HCT116 (cell line): Measurements from ENCODE around the gene TRNP1. TPM values are rescaled to one million over a fixed set of nuclear protein-coding genes. Genes with fewer than 3 reads are reported as not detected.

ENCODE experiments used
- ATAC-seq: fragments of 200-7000 bp; cut with Tn5 transposase; 2 replicates; pipeline ENCODE4 v1.9.1; 2020; ENCODE audit warnings: mild to moderate bottlenecking, moderate library complexity
- BruUV-seq: library from RNA; stranded (reverse); fragments of 400-500 nt; replicated peaks from 2 replicates; lab custom pipeline; 2021; lab: Mats Ljungman, UMichigan
- CTCF ChIA-PET: fragments of 300-600 bp; sonication (Branson Sonifier 250); formaldehyde crosslinking; loops from one replicate; lab custom pipeline; 2021; ENCODE audit warnings: antibody characterized with exemption; lab: Charles Lee
- POLR2A ChIA-PET: fragments of 300-600, 350-600 bp; sonication (Branson Sonifier 250); formaldehyde crosslinking; loops from one replicate; lab custom pipeline; 2021; ENCODE audit warnings: antibody characterized with exemption; lab: Charles Lee
- RAD21 ChIA-PET, 2 experiments: fragments of 300-600 bp; sonication (Branson Sonifier 250); formaldehyde crosslinking; loops; one replicate each; lab custom pipeline; 2023; ENCODE audit warnings: low total read pairs in 2 of 2; ENCODE audit not compliant: uncharacterized antibody in 2 of 2, unreplicated experiment in 2 of 2, low non-redundant PET in 1 of 2; lab: Charles Lee
- DNase-seq: peaks from one replicate; pipeline ENCODE4 v3.0.0-alpha.2; 2010; ENCODE audit warnings: low read depth, low spot score
- H2AFZ ChIP-seq: fragments of 200-600 bp; shearing (Covaris generic), sonication (generic); 2 replicates; pipeline ENCODE4 v1.6.1; 2017; ENCODE audit warnings: low read depth, mixed run types, mixed read lengths, antibody characterized with exemption, low read length; ENCODE audit not compliant: poor library complexity, severe bottlenecking
- H3K27ac ChIP-seq: 2 replicates; pipeline ENCODE4 v1.5.1; 2012; ENCODE audit warnings: low read depth, low read length
- H3K27me3 ChIP-seq: fragments of 200-600 bp; sonication (generic); 2 replicates; pipeline ENCODE4 v1.6.1; 2016; ENCODE audit warnings: mixed run types, low read length, mixed read lengths; ENCODE audit not compliant: insufficient read depth
- H3K36me3 ChIP-seq, 2 experiments: fragments of 200-500 bp in 1 of 2; fragments of 200-600 bp in 1 of 2; sonication (Bioruptor generic) in 1 of 2; sonication (generic) in 1 of 2; 2 replicates each; pipeline versions ENCODE4 v1.5.1 to v1.6.1; 2014 to 2016; ENCODE audit warnings: low read length in 2 of 2, inconsistent platforms in 1 of 2, mixed read lengths in 1 of 2, mixed run types in 1 of 2; ENCODE audit not compliant: insufficient read depth in 2 of 2, control insufficient read depth in 1 of 2
- H3K4me1 ChIP-seq, 2 experiments: fragments of 200-600 bp in 1 of 2; sonication (generic) in 1 of 2; 2 replicates each; pipeline versions ENCODE4 v1.5.1 to v1.6.1; 2012 to 2017; ENCODE audit warnings: low read length in 2 of 2, inconsistent platforms in 1 of 2, mild to moderate bottlenecking in 1 of 2, mixed read lengths in 1 of 2, mixed run types in 1 of 2, moderate library complexity in 1 of 2; ENCODE audit not compliant: insufficient read depth in 2 of 2, control insufficient read depth in 1 of 2
- H3K4me2 ChIP-seq: fragments of 200-600 bp; sonication (generic); 2 replicates; pipeline ENCODE4 v1.6.1; 2017; ENCODE audit warnings: mixed run types, low read length, mixed read lengths
- H3K4me3 ChIP-seq, 2 experiments: fragments of 200-600 bp in 1 of 2; sonication (generic) in 1 of 2; replicated peaks in 1 of 2; 2 replicates each; pipeline ENCODE4 v1.5.1; 2011 to 2016; ENCODE audit warnings: low read length in 2 of 2, control low read depth in 1 of 2, low read depth in 1 of 2, mild to moderate bottlenecking in 1 of 2, mixed read lengths in 1 of 2, mixed run types in 1 of 2
- H3K79me2 ChIP-seq: fragments of 200-600 bp; sonication (generic); 2 replicates; pipeline ENCODE4 v1.6.1; 2017; ENCODE audit warnings: mild to moderate bottlenecking, mixed run types, low read length, moderate library complexity, mixed read lengths; ENCODE audit not compliant: insufficient read depth
- H3K9ac ChIP-seq: fragments of 200-600 bp; sonication (generic); 2 replicates; pipeline ENCODE4 v1.6.1; 2016; ENCODE audit warnings: low read length, mixed read lengths
- H3K9me2 ChIP-seq: fragments of 200-600 bp; sonication (generic), shearing (Covaris generic); 2 replicates; pipeline ENCODE4 v1.6.1; 2017; ENCODE audit warnings: mixed run types, mild to moderate bottlenecking, moderate library complexity; ENCODE audit not compliant: insufficient read depth
- H3K9me3 ChIP-seq, 2 experiments: fragments of 200-500 bp in 1 of 2; fragments of 200-600 bp in 1 of 2; sonication (Bioruptor generic) in 1 of 2; sonication (generic) in 1 of 2; 2 replicates each; pipeline ENCODE4 v1.6.1; 2014 to 2017; ENCODE audit warnings: low read length in 2 of 2, mixed read lengths in 2 of 2, inconsistent platforms in 1 of 2, low read depth in 1 of 2, mild to moderate bottlenecking in 1 of 2, mixed run types in 1 of 2, moderate library complexity in 1 of 2; ENCODE audit not compliant: control insufficient read depth in 1 of 2, insufficient read depth in 1 of 2
- H4K20me1 ChIP-seq: fragments of 200-600 bp; sonication (generic), shearing (Covaris generic); 2 replicates; pipeline ENCODE4 v1.6.1; 2017; ENCODE audit warnings: mixed run types, mild to moderate bottlenecking, moderate library complexity; ENCODE audit not compliant: insufficient read depth
- ATF3 ChIP-seq: IDR thresholded peaks from 2 replicates; pipeline ENCODE4 v1.6.1; 2012
- CEBPB ChIP-seq: IDR thresholded peaks from 2 replicates; pipeline ENCODE4 v1.6.1; 2012; ENCODE audit warnings: low read depth
- EZH2phosphoT487 ChIP-seq: fragments of 200-600 bp; IDR thresholded peaks from 2 replicates; pipeline ENCODE4 v1.6.1; 2018; ENCODE audit warnings: antibody characterized with exemption, borderline replicate concordance
- MAX ChIP-seq: IDR thresholded peaks from 2 replicates; pipeline ENCODE4 v1.6.1; 2012
- POLR2A ChIP-seq: IDR thresholded peaks from 2 replicates; pipeline ENCODE4 v1.7.0; 2011; ENCODE audit warnings: borderline replicate concordance; ENCODE audit not compliant: insufficient read depth, insufficient read length; ENCODE audit errors: extremely low read depth
- SRF ChIP-seq: IDR thresholded peaks from 2 replicates; pipeline ENCODE4 v1.6.1; 2012; ENCODE audit warnings: low read depth
- TCF7L2 ChIP-seq: IDR thresholded peaks from 2 replicates; pipeline ENCODE4 v1.7.0; 2011; ENCODE audit warnings: borderline replicate concordance, inconsistent platforms; ENCODE audit not compliant: insufficient read depth, insufficient read length; ENCODE audit errors: extremely low read depth
- YY1 ChIP-seq: IDR thresholded peaks from 2 replicates; pipeline ENCODE4 v1.6.1; 2011; ENCODE audit warnings: low read length, low read depth, moderate library complexity, mild to moderate bottlenecking; ENCODE audit not compliant: insufficient replicate concordance; ENCODE audit errors: extremely low read depth
- ZFX ChIP-seq: fragments of 450-650 bp; IDR thresholded peaks from 2 replicates; pipeline ENCODE4 v1.6.1; 2017
- ZNF274 ChIP-seq: fragments of 200-500 bp; sonication (Bioruptor generic); IDR thresholded peaks from 2 replicates; pipeline ENCODE4 v1.6.1; 2014; ENCODE audit warnings: mild to moderate bottlenecking, low read depth, low read length, inconsistent platforms
- intact Hi-C: fragments of 100-400 bp; cut with micrococcal nuclease; formaldehyde crosslinking; loops from 2 replicates; pipeline ENCODE4 v1.10.0; 2022
- total RNA-seq: library from RNA; stranded (reverse); gene quantifications from one replicate; pipeline ENCODE4 v1.2.1, GENCODE V29; 2021; ENCODE audit not compliant: unreplicated experiment
- TF ChIP-seq, protein P1 (sequence below): IDR thresholded peaks from 2 replicates; pipeline ENCODE4 v1.6.1; 2012; ENCODE audit warnings: low read depth
- TF ChIP-seq, protein P2 (sequence below), 3 experiments: fragments of 200-600 bp in 1 of 3; sonication (generic) in 1 of 3; IDR thresholded peaks in 2 of 3; conservative IDR thresholded peaks in 1 of 3; 2 replicates each; pipeline ENCODE4 v1.5.1; 2012 to 2017; ENCODE audit warnings: low read depth in 2 of 3, low read length in 2 of 3, antibody characterized with exemption in 1 of 3, borderline replicate concordance in 1 of 3, control low read depth in 1 of 3, mild to moderate bottlenecking in 1 of 3, mixed read lengths in 1 of 3, mixed run types in 1 of 3, moderate library complexity in 1 of 3; ENCODE audit not compliant: insufficient read depth in 1 of 3

The TRNP1 gene
- total RNA-seq, 1 experiment from 2014 or later: 76.9 TPM

GRCh38 chr1:26953374-26953773 lies 40.1 kb upstream of the TRNP1 start:
- Histone ChIP-seq H3K4me3 (no peak overlapping the region), H3K9me2 (no peaks in the 10 kb centered on the region), H3K27me3 (no peaks in the 10 kb centered on the region), H3K9ac (no peak overlapping the region), H3K36me3 (peaks cover 5 to 16% of the 10 kb centered on the region in 2 experiments; a peak in 2 of 4 replicates), H3K4me2 (no peak overlapping the region), H3K4me1 (peaks cover 9 to 20% of the 10 kb centered on the region in 2 experiments), H3K9me3 (no peaks in the 10 kb centered on the region), H4K20me1 (no peaks in the 10 kb centered on the region), H3K27ac (no peak overlapping the region), H2AFZ (no peak overlapping the region), H3K79me2 (peaks cover 13% of the 10 kb centered on the region)
- no peak for TF ChIP-seq CEBPB
- no peak for TF ChIP-seq SRF
- TF ChIP-seq POLR2A: no peak
- TF ChIP-seq MAX: no peak
- no peak for TF ChIP-seq EZH2phosphoT487
- TF ChIP-seq ZFX: no peak
- TF ChIP-seq, protein P1, sequence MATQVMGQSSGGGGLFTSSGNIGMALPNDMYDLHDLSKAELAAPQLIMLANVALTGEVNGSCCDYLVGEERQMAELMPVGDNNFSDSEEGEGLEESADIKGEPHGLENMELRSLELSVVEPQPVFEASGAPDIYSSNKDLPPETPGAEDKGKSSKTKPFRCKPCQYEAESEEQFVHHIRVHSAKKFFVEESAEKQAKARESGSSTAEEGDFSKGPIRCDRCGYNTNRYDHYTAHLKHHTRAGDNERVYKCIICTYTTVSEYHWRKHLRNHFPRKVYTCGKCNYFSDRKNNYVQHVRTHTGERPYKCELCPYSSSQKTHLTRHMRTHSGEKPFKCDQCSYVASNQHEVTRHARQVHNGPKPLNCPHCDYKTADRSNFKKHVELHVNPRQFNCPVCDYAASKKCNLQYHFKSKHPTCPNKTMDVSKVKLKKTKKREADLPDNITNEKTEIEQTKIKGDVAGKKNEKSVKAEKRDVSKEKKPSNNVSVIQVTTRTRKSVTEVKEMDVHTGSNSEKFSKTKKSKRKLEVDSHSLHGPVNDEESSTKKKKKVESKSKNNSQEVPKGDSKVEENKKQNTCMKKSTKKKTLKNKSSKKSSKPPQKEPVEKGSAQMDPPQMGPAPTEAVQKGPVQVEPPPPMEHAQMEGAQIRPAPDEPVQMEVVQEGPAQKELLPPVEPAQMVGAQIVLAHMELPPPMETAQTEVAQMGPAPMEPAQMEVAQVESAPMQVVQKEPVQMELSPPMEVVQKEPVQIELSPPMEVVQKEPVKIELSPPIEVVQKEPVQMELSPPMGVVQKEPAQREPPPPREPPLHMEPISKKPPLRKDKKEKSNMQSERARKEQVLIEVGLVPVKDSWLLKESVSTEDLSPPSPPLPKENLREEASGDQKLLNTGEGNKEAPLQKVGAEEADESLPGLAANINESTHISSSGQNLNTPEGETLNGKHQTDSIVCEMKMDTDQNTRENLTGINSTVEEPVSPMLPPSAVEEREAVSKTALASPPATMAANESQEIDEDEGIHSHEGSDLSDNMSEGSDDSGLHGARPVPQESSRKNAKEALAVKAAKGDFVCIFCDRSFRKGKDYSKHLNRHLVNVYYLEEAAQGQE: no peak
- no peak for TF ChIP-seq ATF3
- TF ChIP-seq, protein P2, sequence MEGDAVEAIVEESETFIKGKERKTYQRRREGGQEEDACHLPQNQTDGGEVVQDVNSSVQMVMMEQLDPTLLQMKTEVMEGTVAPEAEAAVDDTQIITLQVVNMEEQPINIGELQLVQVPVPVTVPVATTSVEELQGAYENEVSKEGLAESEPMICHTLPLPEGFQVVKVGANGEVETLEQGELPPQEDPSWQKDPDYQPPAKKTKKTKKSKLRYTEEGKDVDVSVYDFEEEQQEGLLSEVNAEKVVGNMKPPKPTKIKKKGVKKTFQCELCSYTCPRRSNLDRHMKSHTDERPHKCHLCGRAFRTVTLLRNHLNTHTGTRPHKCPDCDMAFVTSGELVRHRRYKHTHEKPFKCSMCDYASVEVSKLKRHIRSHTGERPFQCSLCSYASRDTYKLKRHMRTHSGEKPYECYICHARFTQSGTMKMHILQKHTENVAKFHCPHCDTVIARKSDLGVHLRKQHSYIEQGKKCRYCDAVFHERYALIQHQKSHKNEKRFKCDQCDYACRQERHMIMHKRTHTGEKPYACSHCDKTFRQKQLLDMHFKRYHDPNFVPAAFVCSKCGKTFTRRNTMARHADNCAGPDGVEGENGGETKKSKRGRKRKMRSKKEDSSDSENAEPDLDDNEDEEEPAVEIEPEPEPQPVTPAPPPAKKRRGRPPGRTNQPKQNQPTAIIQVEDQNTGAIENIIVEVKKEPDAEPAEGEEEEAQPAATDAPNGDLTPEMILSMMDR (IDR thresholded peaks at IDR 0.05 in 2 of 3, conservative IDR thresholded peaks at IDR 0.05 in 1 of 3; ENCODE audit: borderline replicate concordance in 1 of 3, insufficient read depth in 1 of 3, low read depth in 2 of 3, low read length in 2 of 3): no peak
- TF ChIP-seq TCF7L2: no peak
- no peak for TF ChIP-seq ZNF274
- TF ChIP-seq YY1: no peak
- ChIA-PET CTCF (no interaction called here), POLR2A (no interaction called here), RAD21 (no interaction called here)
- DNase-seq (no peak), ATAC-seq (no peak)
- no TSS peak for BruUV-seq
- intact Hi-C loops: no loop called here
